Measurements from ENCODE around the gene TRIM65. TPM values are rescaled to one million over a fixed set of nuclear protein-coding genes. Genes with fewer than 3 reads are reported as not detected.
A peak's percentile ranks its signal among the peaks of the same experiment; 100 is the strongest.

TRIM65 gene
- total and polyA plus RNA-seq, 2 of the 13 experiments (the other 11 are each of a cell fraction or from before 2014, with no cell fraction given) = 10.3 to 22.4 TPM

GRCh38 chr17:75876938-75877751, 19.6 kb downstream of the TRIM65 start (continued):
- TF ChIP-seq ZC3H13 (CRISPR knock-in tag; IDR thresholded peaks at IDR 0.05) = no peak
- peak; percentile 71; the same call in 1 of the 2 replicates for TF ChIP-seq ZNF33A (CRISPR knock-in tag; IDR thresholded peaks at IDR 0.05; ENCODE audit: borderline replicate concordance)
- peak; percentile 23 for TF ChIP-seq SRSF1 (optimal IDR thresholded peaks at IDR 0.05; ENCODE audit: low read depth, low read length)
- TF ChIP-seq TAF15 (IDR thresholded peaks at IDR 0.05; ENCODE audit: low read depth, low read length, poor library complexity, severe bottlenecking) = peak; percentile 30
- no peak for TF ChIP-seq ZBTB21 (CRISPR knock-in tag; IDR thresholded peaks at IDR 0.05)
- peak; percentile 61 for TF ChIP-seq DMAP1 (CRISPR knock-in tag; IDR thresholded peaks at IDR 0.05)
- 0 out of 2 replicates have a peak, but pooled peaks have one; percentile 4 for TF ChIP-seq MXD4 (CRISPR knock-in tag; IDR thresholded peaks at IDR 0.05)
- 0 out of 2 replicates have a peak, but pooled peaks have one; percentile 2 for TF ChIP-seq ZNF142 (CRISPR knock-in tag; IDR thresholded peaks at IDR 0.05)
- 0 out of 2 replicates have a peak, but pooled peaks have one; percentile 47 for TF ChIP-seq ZNF773 (CRISPR knock-in tag; IDR thresholded peaks at IDR 0.05; ENCODE audit: borderline replicate concordance)
- peak; percentile 75 for TF ChIP-seq AHDC1 (CRISPR knock-in tag; IDR thresholded peaks at IDR 0.05; ENCODE audit: borderline replicate concordance)
- no peak for TF ChIP-seq TCF7L2 (IDR thresholded peaks at IDR 0.05; ENCODE audit: low read depth, low read length)
- no peak for TF ChIP-seq NFKBIZ (CRISPR knock-in tag; IDR thresholded peaks at IDR 0.05)
- TF ChIP-seq ZNF784 (CRISPR knock-in tag; IDR thresholded peaks at IDR 0.05; ENCODE audit: borderline replicate concordance) = 0 out of 2 replicates have a peak, but pooled peaks have one; percentile 59

Measured in HepG2 (cell line).